Muscle of leg (tissue), 9 donors: Measurements from ENCODE around the gene TCTN3. TPM values are rescaled to one million over a fixed set of nuclear protein-coding genes. Genes with fewer than 3 reads are reported as not detected.

Source experiments
- polyA plus RNA-seq, 8 donors: library from polyadenylated mRNA; unstranded; fragments of 120-200 nt; gene quantifications; one replicate each; pipeline versions ENCODE4 v1.2.1 to v1.2.3, GENCODE V29; 2013; ENCODE audit warnings: inconsistent platforms in 1 of 8, low replicate concordance in 1 of 8; ENCODE audit not compliant: insufficient read length in 8 of 8, insufficient read depth in 1 of 8
- total RNA-seq: library from RNA; stranded (reverse); fragments of 120-200 nt; gene quantifications from one replicate; pipeline ENCODE4 v1.2.4, GENCODE V29; 2013

TCTN3 gene
- total and polyA plus RNA-seq, 9 donors, result 23.7 to 37.4 (median 27.6) TPM

Other genes with a start within 250 kb of the TCTN3 start
- gene SORBS1, start 132.6 kb downstream of the TCTN3 start, total RNA-seq, result 50.4 TPM
- gene SORBS1, start 132.6 kb downstream of the TCTN3 start, polyA plus RNA-seq, result 100 to 1,000 TPM in 1 of 8 donors, 10 to 100 TPM in 7; 52.1 to 104 (median 63.5) TPM
- gene ALDH18A1, start 37.2 kb downstream of the TCTN3 start, total RNA-seq, result 52.4 TPM
- 10 to 100 TPM; 37.1 to 70.3 (median 44.1) TPM for gene ALDH18A1, start 37.2 kb downstream of the TCTN3 start, polyA plus RNA-seq
- gene ENTPD1, start 62.2 kb upstream of the TCTN3 start, total RNA-seq, result 14.9 TPM
- gene ENTPD1, start 62.2 kb upstream of the TCTN3 start, polyA plus RNA-seq, result 10 to 100 TPM; 11.0 to 17.3 (median 13.7) TPM
- gene CC2D2B, start 214.0 kb upstream of the TCTN3 start, total RNA-seq, result 0.58 TPM
- gene CC2D2B, start 214.0 kb upstream of the TCTN3 start, polyA plus RNA-seq, result 1 to 10 TPM in 3 of 8 donors, under 1 TPM in 5; 0.36 to 1.4 (median 0.76) TPM